Tibial nerve (tissue), 4 donors: Measurements from ENCODE around the gene CLEC19A. TPM values are rescaled to one million over a fixed set of nuclear protein-coding genes. Genes with fewer than 3 reads are reported as not detected.

ENCODE experiments used
- DNase-seq, 2 donors: peaks; one replicate each; pipeline ENCODE4 v3.0.0-alpha.2; 2019; ENCODE audit warnings: low spot score in 2 of 2
- H3K27ac ChIP-seq, 4 donors: fragments of 200-600 bp; sonication (generic) in 3 of 4; one replicate each; pipeline ENCODE4 v1.5.1; 2017 to 2019; ENCODE audit warnings: mild to moderate bottlenecking in 1 of 4
- H3K27me3 ChIP-seq, 2 donors: fragments of 200-600 bp; sonication (generic) in 1 of 2; one replicate each; pipeline versions ENCODE4 v1.5.1 to v1.6.0; 2017 to 2019
- H3K36me3 ChIP-seq, 3 donors: fragments of 200-600 bp; sonication (generic); one replicate each; pipeline ENCODE4 v1.5.1; 2018 to 2019
- H3K4me1 ChIP-seq, 4 donors: fragments of 200-600 bp; sonication (generic) in 3 of 4; one replicate each; pipeline ENCODE4 v1.5.1; 2017 to 2019
- H3K4me3 ChIP-seq, 4 donors: fragments of 200-600 bp; sonication (generic) in 3 of 4; one replicate each; pipeline ENCODE4 v1.5.1; 2017 to 2019; ENCODE audit warnings: mild to moderate bottlenecking in 1 of 4, moderate library complexity in 1 of 4
- H3K9me3 ChIP-seq, 4 donors: fragments of 200-600 bp; sonication (generic) in 3 of 4; one replicate each; pipeline ENCODE4 v1.5.1; 2017 to 2019
- CTCF ChIP-seq, 5 experiments: fragments of 200-600 bp in 3 of 5; fragments of 450-650 bp in 2 of 5; sonication (generic) in 3 of 5; IDR thresholded peaks; one replicate each; pipeline ENCODE4 v1.5.1; 2016 to 2019; ENCODE audit warnings: antibody characterized with exemption in 5 of 5, mild to moderate bottlenecking in 3 of 5, moderate library complexity in 2 of 5
- EP300 ChIP-seq, 2 donors: sonication (generic); formaldehyde crosslinking; IDR thresholded peaks; one replicate each; pipeline ENCODE4 v1.6.1; 2017; ENCODE audit warnings: antibody characterized with exemption in 2 of 2, mild to moderate bottlenecking in 1 of 2
- POLR2A ChIP-seq, 2 donors: fragments of 450-650 bp; IDR thresholded peaks; one replicate each; pipeline ENCODE4 v1.6.1; 2017; ENCODE audit warnings: antibody characterized with exemption in 2 of 2, mild to moderate bottlenecking in 2 of 2, moderate library complexity in 2 of 2
- WGBS, 2 donors: methylation state at CpG; one replicate each; pipeline ENCODE4 v1.1.5; 2018; 5-methylcytosine and 5-hydroxymethylcytosine counted together
- total RNA-seq, 4 donors: library from RNA; depleted of rRNA; stranded (reverse); fragments of >200 nt; gene quantifications; one replicate each; pipeline ENCODE4 v1.1.0, GENCODE V29; 2016

The CLEC19A gene
- total RNA-seq, 4 donors from 2014 or later = not detected

- Histone ChIP-seq H3K27me3 (no peaks in the 10 kb centered on the region), H3K27ac (no peak overlapping the region), H3K4me3 (no peak overlapping the region), H3K4me1 (no peaks in the 10 kb centered on the region), H3K36me3 (no peaks in the 10 kb centered on the region), H3K9me3 (peaks cover 0 to 1% (median 0%) of the 10 kb centered on the region in 4 donors)
- TF ChIP-seq CTCF (IDR thresholded peaks at IDR 0.05) (no peak), POLR2A (IDR thresholded peaks at IDR 0.05) (no peak), EP300 (IDR thresholded peaks at IDR 0.05) (no peak)
- whole genome bisulfite sequencing, 2 donors = 80 to 88% methylated on average over 2 of the region's 2 CpGs
- DNase-seq = no peak
Measured at GRCh38 chr16:19283637-19284036, 1.9 kb upstream of the CLEC19A start.

- Histone ChIP-seq H3K4me3 (no peak overlapping the region), H3K4me1 (no peaks in the 10 kb centered on the region), H3K27ac (no peak overlapping the region), H3K27me3 (no peaks in the 10 kb centered on the region), H3K9me3 (no peaks in the 10 kb centered on the region), H3K36me3 (no peaks in the 10 kb centered on the region)
- no peak for DNase-seq
- TF ChIP-seq CTCF (IDR thresholded peaks at IDR 0.05) (no peak), EP300 (IDR thresholded peaks at IDR 0.05) (no peak), POLR2A (IDR thresholded peaks at IDR 0.05) (no peak)
- 42 to 50% methylated on average over 1 of the region's 1 CpG for WGBS, 2 donors
Measured at GRCh38 chr16:19284207-19284606, 1.3 kb upstream of the CLEC19A start.

GRCh38 chr16:19286827-19287226, 1.3 kb downstream of the CLEC19A start:
- Histone ChIP-seq H3K4me1 (no peaks in the 10 kb centered on the region), H3K36me3 (no peaks in the 10 kb centered on the region), H3K4me3 (no peak overlapping the region), H3K9me3 (no peaks in the 10 kb centered on the region), H3K27ac (no peak overlapping the region), H3K27me3 (no peaks in the 10 kb centered on the region)
- DNase-seq = no peak
- TF ChIP-seq EP300 (IDR thresholded peaks at IDR 0.05) (no peak), POLR2A (IDR thresholded peaks at IDR 0.05) (no peak)
- WGBS, 2 donors = 90 to 93% methylated on average over 2 of the region's 2 CpGs

- Histone ChIP-seq H3K27me3 (no peaks in the 10 kb centered on the region), H3K4me3 (no peak overlapping the region), H3K4me1 (no peaks in the 10 kb centered on the region), H3K27ac (no peak overlapping the region), H3K36me3 (no peaks in the 10 kb centered on the region), H3K9me3 (no peaks in the 10 kb centered on the region)
- WGBS, 2 donors = 76 to 80% methylated on average over 4 of the region's 4 CpGs
- TF ChIP-seq EP300 (IDR thresholded peaks at IDR 0.05) (no peak), CTCF (IDR thresholded peaks at IDR 0.05) (no peak), POLR2A (IDR thresholded peaks at IDR 0.05) (no peak)
- no peak for DNase-seq
Measured at GRCh38 chr16:19287241-19287640, 1.7 kb downstream of the CLEC19A start.

- DNase-seq = no peak
- WGBS, 2 donors = 76 to 82% methylated on average over 7 of the region's 7 CpGs
- Histone ChIP-seq H3K36me3 (no peaks in the 10 kb centered on the region), H3K27ac (no peak overlapping the region), H3K4me3 (no peak overlapping the region), H3K9me3 (no peaks in the 10 kb centered on the region), H3K27me3 (no peaks in the 10 kb centered on the region), H3K4me1 (no peaks in the 10 kb centered on the region)
- TF ChIP-seq EP300 (IDR thresholded peaks at IDR 0.05) (no peak), CTCF (IDR thresholded peaks at IDR 0.05) (no peak), POLR2A (IDR thresholded peaks at IDR 0.05) (no peak)
Measured at GRCh38 chr16:19288872-19289799, 3.6 kb downstream of the CLEC19A start.
